LNCAP (cell line): ENCODE data around the gene ADAM17.

Experiments
- TF ChIP-seq, protein P1 (sequence below): fragments of 450-650 bp; IDR thresholded peaks from 2 replicates; pipeline ENCODE4 v1.5.1; 2017; ENCODE audit warnings: mild to moderate bottlenecking

The ADAM17 gene

DNA sequence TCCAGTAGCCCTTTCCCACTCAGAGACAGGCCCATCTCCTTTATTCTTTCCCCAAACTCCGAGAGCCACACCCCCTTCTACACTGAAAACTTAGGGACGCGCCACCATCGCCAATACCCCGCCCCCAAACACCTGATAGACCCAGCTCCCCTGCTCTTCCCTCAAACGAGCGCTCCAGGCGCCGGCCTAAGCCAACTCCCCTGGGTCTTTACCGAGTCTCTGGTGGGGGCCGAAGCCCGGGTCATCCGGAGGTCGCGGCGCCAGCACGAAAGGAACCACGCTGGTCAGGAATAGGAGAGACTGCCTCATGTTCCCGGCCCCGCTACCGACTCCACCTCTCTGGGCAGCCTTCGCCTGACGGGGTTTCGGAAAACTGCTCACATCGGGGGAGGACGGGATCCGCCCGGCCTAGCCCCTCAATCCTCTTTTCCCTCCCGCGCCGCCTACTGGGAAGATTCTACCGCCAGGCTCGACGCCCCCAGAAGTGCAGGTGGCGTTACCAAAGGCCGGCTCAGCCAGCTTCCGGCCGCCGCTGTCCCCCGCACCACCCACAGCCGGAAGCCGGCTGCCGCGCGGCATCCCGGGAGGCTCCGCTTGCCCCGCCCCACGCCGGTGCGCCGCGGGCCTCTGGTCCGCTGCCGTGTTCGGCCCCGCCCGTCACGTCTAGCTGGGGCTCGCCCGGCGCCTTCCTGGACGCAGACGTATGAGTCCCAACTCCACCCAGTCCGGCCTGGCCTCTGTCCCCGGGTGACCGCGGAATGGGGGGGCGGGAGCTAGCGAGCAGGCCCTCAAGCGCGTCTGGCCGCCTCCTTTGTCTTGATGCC lies at the start of gene ADAM17:
Gene ADAM17 (minus strand): TSS at position 534 of the 824 bp plus-strand sequence. CDS start 225 bp downstream, at position 309.
- TF ChIP-seq, protein P1, sequence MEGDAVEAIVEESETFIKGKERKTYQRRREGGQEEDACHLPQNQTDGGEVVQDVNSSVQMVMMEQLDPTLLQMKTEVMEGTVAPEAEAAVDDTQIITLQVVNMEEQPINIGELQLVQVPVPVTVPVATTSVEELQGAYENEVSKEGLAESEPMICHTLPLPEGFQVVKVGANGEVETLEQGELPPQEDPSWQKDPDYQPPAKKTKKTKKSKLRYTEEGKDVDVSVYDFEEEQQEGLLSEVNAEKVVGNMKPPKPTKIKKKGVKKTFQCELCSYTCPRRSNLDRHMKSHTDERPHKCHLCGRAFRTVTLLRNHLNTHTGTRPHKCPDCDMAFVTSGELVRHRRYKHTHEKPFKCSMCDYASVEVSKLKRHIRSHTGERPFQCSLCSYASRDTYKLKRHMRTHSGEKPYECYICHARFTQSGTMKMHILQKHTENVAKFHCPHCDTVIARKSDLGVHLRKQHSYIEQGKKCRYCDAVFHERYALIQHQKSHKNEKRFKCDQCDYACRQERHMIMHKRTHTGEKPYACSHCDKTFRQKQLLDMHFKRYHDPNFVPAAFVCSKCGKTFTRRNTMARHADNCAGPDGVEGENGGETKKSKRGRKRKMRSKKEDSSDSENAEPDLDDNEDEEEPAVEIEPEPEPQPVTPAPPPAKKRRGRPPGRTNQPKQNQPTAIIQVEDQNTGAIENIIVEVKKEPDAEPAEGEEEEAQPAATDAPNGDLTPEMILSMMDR, result peak; percentile 44; the same call in 1 of the 2 replicates

DNA sequence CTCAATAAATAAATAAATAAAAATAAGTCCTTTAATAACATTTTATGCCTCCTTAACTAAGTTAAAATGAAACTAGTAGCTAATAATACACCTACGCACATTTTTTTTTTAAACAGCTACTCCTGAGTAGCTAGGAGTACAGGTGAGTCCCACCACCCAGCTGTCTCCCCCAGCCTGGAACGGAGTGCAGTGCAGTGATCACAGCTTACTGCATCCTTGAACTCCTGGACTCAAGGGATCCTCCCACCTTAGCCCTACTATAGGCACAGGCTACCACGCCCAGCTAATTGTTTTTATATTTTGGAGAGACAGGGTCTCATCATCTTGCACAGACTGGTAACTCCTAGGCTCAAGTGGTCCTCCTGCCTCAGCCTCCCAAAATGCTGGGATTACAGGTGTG lies 46.8 kb upstream of the ADAM17 start:
- TF ChIP-seq, protein P1, result no peak

DNA sequence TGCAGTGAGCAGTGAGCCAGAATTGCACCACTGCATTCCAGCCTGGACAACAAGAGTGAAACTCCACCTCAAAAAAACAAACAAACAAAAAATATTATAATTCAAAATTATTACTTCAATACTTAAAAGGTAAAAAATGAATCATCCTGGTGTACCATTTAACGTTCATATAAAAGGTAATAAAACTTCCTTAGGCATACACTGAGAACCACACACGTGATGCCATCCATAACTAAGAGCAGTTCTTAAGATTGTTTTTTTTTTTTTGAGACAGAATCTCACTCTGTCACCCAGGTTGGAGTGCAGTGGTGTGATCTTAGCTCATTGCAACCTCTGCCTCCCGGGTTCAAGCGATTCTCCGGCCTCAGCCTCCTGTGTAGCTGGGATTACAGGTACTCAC lies 45.8 kb upstream of the ADAM17 start:
- TF ChIP-seq, protein P1, result no peak

DNA sequence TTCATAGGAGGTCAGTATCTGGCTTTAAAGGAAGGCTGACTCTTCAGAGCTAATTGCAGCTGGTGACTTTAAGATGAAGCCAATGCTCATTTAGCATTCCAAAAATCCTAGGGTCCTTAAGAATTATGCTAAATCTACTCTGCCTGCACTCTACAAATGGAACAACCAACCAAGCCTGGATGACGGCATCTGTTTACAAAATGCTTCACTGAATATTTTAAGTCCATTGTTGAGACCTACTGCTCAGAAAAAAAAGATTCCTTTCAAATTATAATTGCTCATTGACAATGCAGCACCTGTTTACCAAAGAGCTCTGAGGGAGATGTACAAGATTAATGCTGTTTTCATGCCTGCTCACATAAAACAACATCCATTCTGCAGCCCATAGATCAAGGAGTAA lies 43.8 kb upstream of the ADAM17 start:
- TF ChIP-seq, protein P1, result no peak

DNA sequence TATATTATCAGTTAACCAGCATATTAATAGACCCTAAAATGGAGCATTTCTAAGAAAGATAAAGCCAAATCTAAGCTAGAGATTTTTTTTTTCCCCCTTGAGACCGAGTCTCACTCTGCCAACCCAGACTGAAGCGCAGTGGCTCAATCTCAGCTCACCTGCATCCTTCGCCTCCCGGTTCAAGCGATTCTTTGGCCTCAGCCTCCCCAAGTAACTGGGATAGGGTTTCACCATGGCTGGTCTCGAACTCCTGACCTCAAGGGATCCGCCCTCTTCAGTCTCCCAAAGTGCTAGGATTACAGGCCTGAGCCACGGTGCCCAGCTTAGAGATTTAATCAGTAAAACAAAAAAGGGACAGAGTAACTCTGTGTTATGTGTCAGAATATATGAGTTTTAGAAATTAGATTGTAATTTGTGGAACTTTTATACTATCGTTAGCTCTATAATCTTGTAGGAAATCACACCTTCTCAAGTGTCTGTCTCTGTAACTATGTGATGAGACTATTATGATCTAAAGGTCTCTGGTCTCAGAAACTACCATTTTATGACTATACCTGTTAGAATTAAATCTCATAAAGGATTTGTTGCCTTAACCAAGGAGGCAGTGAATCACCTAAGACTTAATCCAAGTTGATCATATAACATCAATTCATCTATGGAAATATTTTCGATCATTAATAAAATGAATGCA lies 41.1 kb upstream of the ADAM17 start:
- TF ChIP-seq, protein P1, result no peak

DNA sequence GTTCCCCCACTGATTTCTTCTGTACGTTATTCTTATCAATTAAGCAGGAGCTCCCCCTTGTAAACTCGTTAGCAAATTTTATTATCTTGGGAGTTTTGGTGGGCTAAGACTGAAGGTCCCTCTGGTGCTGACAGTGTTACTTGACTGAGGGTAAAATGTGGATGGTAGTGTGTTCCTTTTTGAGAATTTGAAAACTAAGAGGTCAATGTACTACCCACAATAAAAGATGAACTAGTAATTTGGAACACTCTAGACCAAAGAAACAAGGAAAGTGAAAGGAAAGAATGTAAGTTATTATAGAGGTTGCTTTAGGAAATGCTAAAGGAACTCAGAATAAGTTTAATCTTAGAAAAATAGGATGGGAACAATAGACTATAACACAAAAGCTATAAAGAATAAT lies 40.1 kb upstream of the ADAM17 start:
- TF ChIP-seq, protein P1, result no peak

DNA sequence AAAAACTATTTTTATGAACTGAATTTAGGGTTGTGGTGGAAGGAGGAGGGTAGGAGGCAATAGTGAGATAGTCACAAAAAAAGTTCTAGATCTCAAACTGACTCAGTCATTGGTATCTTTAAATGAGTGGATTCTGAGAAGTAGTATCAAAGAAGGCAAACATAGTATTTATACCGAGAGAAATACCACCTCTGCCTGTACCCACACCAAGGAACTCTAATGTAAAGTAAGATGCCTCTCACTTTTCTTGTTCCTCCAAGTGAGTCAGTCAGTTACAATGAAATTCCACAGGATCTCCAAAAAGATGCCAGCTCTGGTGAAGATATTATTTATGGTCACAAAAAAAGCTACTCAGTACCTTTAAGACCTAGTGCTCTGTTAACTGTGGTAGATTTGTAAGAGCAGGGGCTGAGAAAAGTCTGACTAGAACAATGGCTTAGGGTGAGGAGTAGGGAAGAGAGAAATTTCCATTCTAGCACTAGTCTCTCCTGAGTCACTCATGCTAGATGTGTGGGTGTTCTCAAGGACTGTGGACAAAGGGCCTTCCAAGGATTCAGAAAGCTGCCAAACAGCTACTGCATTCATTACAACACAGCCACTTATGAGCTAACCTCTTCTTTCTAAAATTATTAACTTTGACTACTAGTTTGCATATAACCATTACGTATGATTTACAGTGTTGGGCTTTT lies 38.9 kb upstream of the ADAM17 start:
- TF ChIP-seq, protein P1, result no peak
